ENCODE data around the gene MAPK8IP2. TPM values are rescaled to one million over a fixed set of nuclear protein-coding genes. Genes with fewer than 3 reads are reported as not detected.
"Not testable (repeated sequence)": the region's sequence is repeated elsewhere in the genome, so short reads cannot be mapped to it uniquely, and the experiment has no call there.

Gene MAPK8IP2
- total RNA-seq, 5 donors from 2014 or later (not counting 1 experiment from before 2014, with no cell fraction given) = 0.13 to 0.55 (median 0.39) TPM

GRCh38 chr22:50640296-50640695, 39.7 kb downstream of the MAPK8IP2 start:
- H3K36me3 ChIP-seq (ENCODE audit: control insufficient read depth in 2 of 2, extremely low read depth in 1 of 2, insufficient read depth in 1 of 2, low read length in 1 of 2); POLR2A ChIA-PET; H3K36me3 Mint-ChIP-seq; H3K9me3 ChIP-seq; H3K27me3 Mint-ChIP-seq; H3K4me1 ChIP-seq (ENCODE audit: control insufficient read depth in 1 of 2, extremely low read depth in 1 of 2, insufficient read depth in 2 of 2, low read length in 2 of 2); H3K4me3 ChIP-seq (ENCODE audit: control insufficient read depth in 1 of 2, extremely low read depth in 1 of 2, low read length in 1 of 2); H3K4me3 Mint-ChIP-seq; ATAC-seq (replicated peaks in 1 of 4); H3K4me1 Mint-ChIP-seq; H3K9me3 Mint-ChIP-seq; DNase-seq; CTCF ChIA-PET; H3K27ac Mint-ChIP-seq; H3K27ac ChIP-seq (ENCODE audit: low read length): not testable (repeated sequence)
- WGBS (ENCODE audit: insufficient coverage) = 93% methylated on average over 9 of the region's 12 CpGs
- peaks cover 2 to 41% of the 10 kb centered on the region in 2 experiments for H3K27me3 ChIP-seq (replicated peaks in 1 of 2; ENCODE audit: control insufficient read depth in 2 of 2, extremely low read depth in 1 of 2, insufficient read depth in 2 of 2, low read length in 1 of 2)

GRCh38 chr22:50640857-50641647, 40.5 kb downstream of the MAPK8IP2 start:
- Histone ChIP-seq H3K27me3 (replicated peaks in 1 of 2; ENCODE audit: control insufficient read depth in 2 of 2, extremely low read depth in 1 of 2, insufficient read depth in 2 of 2, low read length in 1 of 2) (peaks cover 2 to 41% of the 10 kb centered on the region in 2 experiments), H3K4me1 (ENCODE audit: control insufficient read depth in 1 of 2, extremely low read depth in 1 of 2, insufficient read depth in 2 of 2, low read length in 2 of 2) (no peaks in the 10 kb centered on the region), H3K4me3 (ENCODE audit: control insufficient read depth in 1 of 2, extremely low read depth in 1 of 2, low read length in 1 of 2) (no peak overlapping the region), H3K9me3 (no peaks in the 10 kb centered on the region), H3K36me3 (ENCODE audit: control insufficient read depth in 2 of 2, extremely low read depth in 1 of 2, insufficient read depth in 1 of 2, low read length in 1 of 2) (no peaks in the 10 kb centered on the region), H3K27ac (ENCODE audit: low read length) (no peak overlapping the region)
- no peak overlapping the region for H3K27ac Mint-ChIP-seq
- peaks cover 0 to 6% of the 10 kb centered on the region in 2 donors for H3K27me3 Mint-ChIP-seq
- no peak overlapping the region for H3K4me3 Mint-ChIP-seq
- no peak for ATAC-seq (replicated peaks in 1 of 4)
- H3K4me1 Mint-ChIP-seq = no peaks in the 10 kb centered on the region
- CTCF ChIA-PET = no interaction called here
- no peaks in the 10 kb centered on the region for H3K36me3 Mint-ChIP-seq
- WGBS (ENCODE audit: insufficient coverage) = 73% methylated on average over 10 of the region's 15 CpGs
- no peaks in the 10 kb centered on the region for H3K9me3 Mint-ChIP-seq
- POLR2A ChIA-PET = no interaction called here
- DNase-seq = no peak

- H3K36me3 ChIP-seq (ENCODE audit: control insufficient read depth in 2 of 2, extremely low read depth in 1 of 2, insufficient read depth in 1 of 2, low read length in 1 of 2) = no peaks in the 10 kb centered on the region
- Mint-ChIP-seq H3K27me3 (peaks cover 0 to 12% of the 10 kb centered on the region in 2 donors), H3K4me3 (no peak overlapping the region), H3K36me3 (no peaks in the 10 kb centered on the region), H3K4me1 (no peaks in the 10 kb centered on the region), H3K27ac (no peak overlapping the region), H3K9me3 (no peaks in the 10 kb centered on the region)
- H3K4me3 ChIP-seq (ENCODE audit: control insufficient read depth in 1 of 2, extremely low read depth in 1 of 2, low read length in 1 of 2) = no peak overlapping the region
- no peaks in the 10 kb centered on the region for H3K4me1 ChIP-seq (ENCODE audit: control insufficient read depth in 1 of 2, extremely low read depth in 1 of 2, insufficient read depth in 2 of 2, low read length in 2 of 2)
- POLR2A ChIA-PET = no interaction called here
- no peak for DNase-seq
- H3K27ac ChIP-seq (ENCODE audit: low read length) = no peak overlapping the region
- peaks cover 3 to 45% of the 10 kb centered on the region in 2 experiments for H3K27me3 ChIP-seq (replicated peaks in 1 of 2; ENCODE audit: control insufficient read depth in 2 of 2, extremely low read depth in 1 of 2, insufficient read depth in 2 of 2, low read length in 1 of 2)
- CTCF ChIA-PET = no interaction called here
- 63% methylated on average over 11 of the region's 17 CpGs for WGBS (ENCODE audit: insufficient coverage)
- no peaks in the 10 kb centered on the region for H3K9me3 ChIP-seq
- no peak for ATAC-seq (replicated peaks in 1 of 4)
Measured at GRCh38 chr22:50641696-50642607, 41.4 kb downstream of the MAPK8IP2 start.

- H3K4me1 ChIP-seq (ENCODE audit: control insufficient read depth in 1 of 2, extremely low read depth in 1 of 2, insufficient read depth in 2 of 2, low read length in 2 of 2); CTCF ChIA-PET; H3K4me3 Mint-ChIP-seq; DNase-seq; H3K27ac ChIP-seq (ENCODE audit: low read length); ATAC-seq (replicated peaks in 1 of 4); H3K36me3 Mint-ChIP-seq; H3K4me3 ChIP-seq (ENCODE audit: control insufficient read depth in 1 of 2, extremely low read depth in 1 of 2, low read length in 1 of 2); H3K9me3 ChIP-seq; POLR2A ChIA-PET; H3K4me1 Mint-ChIP-seq; H3K9me3 Mint-ChIP-seq; H3K27ac Mint-ChIP-seq; H3K36me3 ChIP-seq (ENCODE audit: control insufficient read depth in 2 of 2, extremely low read depth in 1 of 2, insufficient read depth in 1 of 2, low read length in 1 of 2): not testable (repeated sequence)
- H3K27me3 Mint-ChIP-seq = peaks cover 0 to 12% of the 10 kb centered on the region in 2 donors
- WGBS (ENCODE audit: insufficient coverage) = 89% methylated on average over 15 of the region's 17 CpGs
- peaks cover 3 to 48% of the 10 kb centered on the region in 2 experiments for H3K27me3 ChIP-seq (replicated peaks in 1 of 2; ENCODE audit: control insufficient read depth in 2 of 2, extremely low read depth in 1 of 2, insufficient read depth in 2 of 2, low read length in 1 of 2)
Measured at GRCh38 chr22:50643021-50643820, 42.6 kb downstream of the MAPK8IP2 start.

GRCh38 chr22:50643821-50644101, 43.2 kb downstream of the MAPK8IP2 start:
- H3K27ac ChIP-seq (ENCODE audit: low read length); ATAC-seq (replicated peaks in 1 of 4); H3K4me3 ChIP-seq (ENCODE audit: control insufficient read depth in 1 of 2, extremely low read depth in 1 of 2, low read length in 1 of 2); H3K4me1 ChIP-seq (ENCODE audit: control insufficient read depth in 1 of 2, extremely low read depth in 1 of 2, insufficient read depth in 2 of 2, low read length in 2 of 2); H3K4me1 Mint-ChIP-seq; H3K4me3 Mint-ChIP-seq; CTCF ChIA-PET; H3K9me3 ChIP-seq; H3K9me3 Mint-ChIP-seq; POLR2A ChIA-PET; H3K36me3 ChIP-seq (ENCODE audit: control insufficient read depth in 2 of 2, extremely low read depth in 1 of 2, insufficient read depth in 1 of 2, low read length in 1 of 2); H3K27ac Mint-ChIP-seq; H3K36me3 Mint-ChIP-seq; DNase-seq: not testable (repeated sequence)
- 77% methylated on average over 3 of the region's 3 CpGs for WGBS (ENCODE audit: insufficient coverage)
- peaks cover 0 to 12% of the 10 kb centered on the region in 2 donors for H3K27me3 Mint-ChIP-seq
- H3K27me3 ChIP-seq (replicated peaks in 1 of 2; ENCODE audit: control insufficient read depth in 2 of 2, extremely low read depth in 1 of 2, insufficient read depth in 2 of 2, low read length in 1 of 2) = peaks cover 3 to 48% of the 10 kb centered on the region in 2 experiments

GRCh38 chr22:50653256-50653655, 52.7 kb downstream of the MAPK8IP2 start:
- Mint-ChIP-seq H3K27ac (no peak overlapping the region), H3K4me1 (no peaks in the 10 kb centered on the region), H3K9me3 (peaks cover 0 to 4% (median 0%) of the 10 kb centered on the region in 3 donors), H3K4me3 (no peak overlapping the region), H3K27me3 (peaks cover 4 to 18% of the 10 kb centered on the region in 2 donors), H3K36me3 (no peaks in the 10 kb centered on the region)
- no peak for DNase-seq
- no peak for ATAC-seq (replicated peaks in 1 of 4)
- no peak overlapping the region for H3K4me3 ChIP-seq (ENCODE audit: control insufficient read depth in 1 of 2, extremely low read depth in 1 of 2, low read length in 1 of 2)
- H3K4me1 ChIP-seq (ENCODE audit: control insufficient read depth in 1 of 2, extremely low read depth in 1 of 2, insufficient read depth in 2 of 2, low read length in 2 of 2) = no peaks in the 10 kb centered on the region
- peaks cover 0 to 36% of the 10 kb centered on the region in 2 experiments for H3K27me3 ChIP-seq (replicated peaks in 1 of 2; ENCODE audit: control insufficient read depth in 2 of 2, extremely low read depth in 1 of 2, insufficient read depth in 2 of 2, low read length in 1 of 2)
- ChIA-PET POLR2A (no interaction called here), CTCF (no interaction called here)
- H3K36me3 ChIP-seq (ENCODE audit: control insufficient read depth in 2 of 2, extremely low read depth in 1 of 2, insufficient read depth in 1 of 2, low read length in 1 of 2) = no peaks in the 10 kb centered on the region
- H3K9me3 ChIP-seq = no peaks in the 10 kb centered on the region
- H3K27ac ChIP-seq (ENCODE audit: low read length) = no peak overlapping the region
- WGBS (ENCODE audit: insufficient coverage) = 90% methylated on average over 2 of the region's 10 CpGs
